NCI-H2107 (cell line): ENCODE results near the gene MESD.
A peak's percentile ranks its signal among the peaks of the same experiment; 100 is the strongest.

Source experiments
- DNase-seq: peaks from one replicate; lab custom pipeline; 2025; lab: John Stamatoyannopoulos, UW

The MESD gene

DNA sequence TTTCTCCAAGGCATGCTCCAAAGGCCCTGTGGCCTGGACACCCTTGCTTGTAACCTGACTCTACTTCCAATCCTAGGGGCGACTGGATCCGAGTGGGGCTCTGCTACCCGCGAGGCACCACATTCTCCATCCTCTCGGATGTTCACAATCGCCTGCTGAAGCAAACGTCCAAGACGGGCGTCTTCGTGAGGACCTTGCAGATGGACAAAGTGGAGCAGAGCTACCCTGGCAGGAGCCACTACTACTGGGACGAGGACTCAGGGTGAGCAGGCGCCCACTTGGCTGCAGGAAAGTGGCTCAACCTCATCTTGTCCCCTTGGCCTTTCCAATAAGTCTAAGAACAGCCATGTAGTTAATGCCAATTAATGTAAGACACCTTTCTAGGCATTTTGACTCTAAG lies 51.9 kb downstream of the MESD start:
- DNase-seq = no peak

DNA sequence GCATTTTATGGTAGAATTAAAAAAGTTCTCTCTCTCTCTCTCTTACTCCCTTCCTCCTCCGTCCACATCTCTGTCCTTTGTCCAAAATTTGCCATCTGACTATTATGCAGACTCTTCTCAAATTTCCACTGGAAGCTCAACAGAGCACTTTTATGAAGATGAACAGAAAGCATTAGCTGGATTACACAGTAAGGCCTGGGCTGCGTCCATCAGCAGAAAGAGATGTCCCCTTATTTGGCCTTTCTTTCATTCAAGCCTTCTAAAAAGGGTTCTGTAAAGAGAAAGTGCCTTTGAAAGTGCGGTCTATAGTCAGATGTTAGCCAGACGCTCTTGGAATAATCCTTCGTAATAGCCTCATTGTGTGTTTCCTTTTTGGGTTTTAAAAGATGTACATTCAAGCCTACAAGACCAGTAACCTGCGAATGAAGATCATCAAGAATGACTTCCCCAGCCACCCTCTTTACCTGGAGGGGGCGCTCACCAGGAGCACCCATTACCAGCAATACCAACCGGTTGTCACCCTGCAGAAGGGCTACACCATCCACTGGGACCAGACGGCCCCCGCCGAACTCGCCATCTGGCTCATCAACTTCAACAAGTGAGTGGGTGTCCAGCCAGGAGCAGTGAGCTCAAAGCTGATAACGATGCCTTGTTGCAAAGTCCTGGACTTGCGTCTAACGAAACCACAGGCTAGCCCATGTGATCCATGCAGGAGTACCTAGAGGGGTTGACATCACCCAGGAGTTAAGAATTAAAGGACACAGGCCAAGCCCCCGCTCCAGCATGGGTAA lies 53.1 kb downstream of the MESD start:
- DNase-seq = no peak

DNA sequence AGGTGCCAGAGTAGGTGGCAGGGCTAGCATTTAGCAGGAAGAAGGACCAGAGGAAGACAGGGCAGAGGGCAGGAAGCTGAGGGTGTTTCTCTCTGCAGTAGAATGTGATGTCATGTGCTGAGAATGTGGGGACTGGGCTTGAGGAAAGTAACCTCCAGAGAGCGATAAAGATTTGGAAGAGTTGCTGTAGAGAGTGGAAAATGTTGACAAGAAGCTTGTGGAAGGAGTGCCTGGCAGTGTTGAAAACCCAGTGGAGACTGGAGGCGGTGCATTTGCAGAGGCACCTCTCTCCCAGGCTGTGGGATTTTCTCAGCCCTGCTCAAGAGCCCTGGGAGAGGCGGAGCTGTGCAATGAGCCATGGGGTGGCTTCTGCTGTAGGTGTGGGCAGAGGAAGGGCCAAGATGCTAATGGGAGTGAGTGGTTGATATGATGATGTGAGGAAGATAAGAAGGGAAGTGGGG lies 54.8 kb downstream of the MESD start:
- DNase-seq = no peak

DNA sequence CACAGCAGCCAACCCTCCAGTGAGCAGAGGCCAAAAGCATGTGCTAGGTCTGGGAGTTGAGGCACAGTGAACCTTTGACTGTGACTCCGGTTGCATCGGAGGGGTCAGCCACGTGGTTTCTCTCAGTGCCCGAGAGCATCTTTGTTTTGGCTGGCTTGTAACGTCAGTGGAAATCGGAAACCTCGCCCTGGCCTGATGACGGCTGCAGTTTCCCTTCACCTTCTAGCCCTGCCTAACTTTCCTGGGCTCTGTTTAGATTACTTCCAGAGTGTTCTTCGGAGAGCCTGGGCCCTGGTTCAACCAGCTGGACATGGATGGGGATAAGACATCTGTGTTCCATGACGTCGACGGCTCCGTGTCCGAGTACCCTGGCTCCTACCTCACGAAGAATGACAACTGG lies 56.6 kb downstream of the MESD start:
- DNase-seq = no peak

DNA sequence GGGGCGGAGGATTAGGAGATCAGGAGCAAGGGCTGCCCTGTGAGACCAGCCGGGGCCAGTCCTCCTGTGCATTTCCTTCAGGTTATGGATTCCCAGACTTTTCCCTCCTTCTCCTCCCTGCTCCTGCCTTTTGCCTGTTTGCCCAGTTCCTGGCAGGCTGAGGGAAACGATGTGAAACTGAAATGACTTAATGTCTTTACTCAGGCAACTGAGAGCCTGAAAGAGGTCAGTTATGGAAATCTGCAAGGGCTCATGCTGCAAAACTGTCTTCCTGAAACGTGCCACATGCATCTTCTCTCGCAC lies 57.2 kb downstream of the MESD start:
- DNase-seq = no peak

DNA sequence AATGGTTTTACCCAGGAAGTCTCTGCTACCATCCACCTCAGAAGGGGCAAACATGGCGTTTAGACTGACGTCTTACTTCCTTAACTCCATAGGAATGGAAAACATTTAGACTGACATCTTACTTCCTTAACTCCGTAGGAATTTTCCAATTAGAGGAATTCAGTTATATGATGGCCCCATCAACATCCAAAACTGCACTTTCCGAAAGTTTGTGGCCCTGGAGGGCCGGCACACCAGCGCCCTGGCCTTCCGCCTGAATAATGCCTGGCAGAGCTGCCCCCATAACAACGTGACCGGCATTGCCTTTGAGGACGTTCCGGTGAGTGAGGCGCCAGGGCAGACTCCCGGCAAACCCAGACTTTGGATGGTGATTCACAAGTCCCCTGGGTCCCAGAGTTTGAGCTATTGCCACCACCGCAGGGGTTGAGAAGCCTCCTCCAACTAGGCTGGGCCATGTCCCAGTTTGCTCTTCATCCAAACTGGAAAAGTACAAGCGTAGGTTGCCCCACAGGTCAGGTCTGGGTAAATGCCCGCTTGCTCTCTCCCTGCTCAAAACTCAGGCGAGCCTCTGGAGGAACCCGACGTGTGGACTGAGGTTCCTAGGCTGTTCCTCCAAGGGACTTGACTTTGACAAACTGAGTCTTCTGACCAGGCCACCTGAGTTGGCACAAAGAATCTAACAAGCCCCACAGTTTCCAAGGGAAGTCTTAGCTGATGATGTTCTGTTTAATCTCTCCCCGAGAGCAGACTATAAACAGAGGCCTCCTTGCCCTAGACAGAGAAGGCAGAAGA lies 57.7 kb downstream of the MESD start:
- no peak for DNase-seq

DNA sequence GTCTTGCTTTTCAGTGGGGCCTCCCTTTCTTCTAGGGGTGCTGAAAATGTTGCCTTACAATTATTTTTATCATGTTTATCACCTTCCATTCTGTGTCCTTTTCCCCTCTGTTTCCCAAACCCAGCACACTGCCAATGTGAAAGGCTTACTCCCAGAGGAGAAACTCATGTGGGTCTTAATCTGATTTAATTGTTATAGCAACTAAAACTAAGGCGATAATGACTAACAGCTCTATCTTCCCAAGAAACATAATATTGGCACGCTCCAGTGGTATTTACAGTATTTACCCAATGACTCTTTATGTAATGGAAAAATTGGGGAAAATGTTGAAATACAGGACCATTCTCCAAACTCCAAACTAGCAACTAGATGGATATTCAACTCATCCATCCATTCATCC lies 58.4 kb downstream of the MESD start:
- no peak for DNase-seq

DNA sequence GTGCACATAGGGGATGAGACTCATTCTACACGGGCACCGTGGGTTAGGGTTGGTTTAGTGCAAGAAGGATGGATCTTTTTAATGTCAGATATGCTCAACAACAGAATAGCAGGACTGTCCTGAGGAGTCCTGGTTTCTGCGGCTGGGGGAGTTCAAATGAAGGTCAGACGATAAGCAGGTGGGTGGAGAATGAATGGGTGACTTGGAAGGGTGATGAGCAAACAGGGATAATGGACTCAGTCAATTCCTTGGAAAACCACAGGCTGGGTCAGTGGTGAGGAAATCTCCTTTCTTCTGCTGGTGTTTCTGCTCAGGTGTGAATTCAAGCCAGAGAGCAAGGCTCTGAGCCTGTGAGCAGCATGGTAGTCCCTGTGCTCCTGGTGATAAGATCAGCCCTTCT lies 59.9 kb downstream of the MESD start:
- DNase-seq = no peak

DNA sequence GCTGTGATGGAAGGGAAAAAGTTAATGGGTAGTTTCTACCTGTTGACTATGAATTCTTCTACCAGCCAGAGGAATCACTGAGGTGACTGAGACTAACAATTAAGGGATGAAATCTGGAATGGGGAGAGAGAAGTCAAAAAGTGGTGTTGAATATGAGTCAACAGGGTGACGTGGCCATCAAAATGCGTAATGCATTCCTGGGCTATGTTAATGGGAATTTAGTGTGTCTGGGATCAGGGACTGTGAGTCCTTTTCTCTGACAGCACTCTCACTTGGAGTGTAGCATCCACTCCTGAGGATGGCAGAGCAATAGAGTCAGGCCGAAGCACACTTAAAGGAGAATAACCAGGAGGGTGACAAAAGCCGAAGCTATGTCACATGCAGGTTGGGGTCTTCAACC lies 60.4 kb downstream of the MESD start:
- no peak for DNase-seq

DNA sequence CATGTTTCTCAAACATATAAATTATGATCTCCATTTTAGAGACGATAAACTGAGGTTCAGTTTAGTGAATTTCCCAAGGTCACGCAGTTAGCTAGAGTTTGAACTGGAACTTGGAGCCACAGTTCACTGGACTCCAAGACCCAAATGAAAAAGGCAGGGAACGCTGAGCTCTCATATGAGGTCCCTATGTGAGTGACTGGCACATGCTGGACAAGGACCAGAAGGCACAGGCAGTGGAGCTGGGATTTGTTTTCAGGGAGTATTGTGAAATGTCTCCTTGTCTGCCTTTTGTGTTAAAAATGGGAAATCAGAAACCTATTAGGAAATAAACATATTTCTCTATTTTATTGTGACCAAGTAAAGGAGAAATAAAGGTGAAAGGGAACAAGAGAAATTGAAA lies 63.5 kb downstream of the MESD start:
- no peak for DNase-seq

DNA sequence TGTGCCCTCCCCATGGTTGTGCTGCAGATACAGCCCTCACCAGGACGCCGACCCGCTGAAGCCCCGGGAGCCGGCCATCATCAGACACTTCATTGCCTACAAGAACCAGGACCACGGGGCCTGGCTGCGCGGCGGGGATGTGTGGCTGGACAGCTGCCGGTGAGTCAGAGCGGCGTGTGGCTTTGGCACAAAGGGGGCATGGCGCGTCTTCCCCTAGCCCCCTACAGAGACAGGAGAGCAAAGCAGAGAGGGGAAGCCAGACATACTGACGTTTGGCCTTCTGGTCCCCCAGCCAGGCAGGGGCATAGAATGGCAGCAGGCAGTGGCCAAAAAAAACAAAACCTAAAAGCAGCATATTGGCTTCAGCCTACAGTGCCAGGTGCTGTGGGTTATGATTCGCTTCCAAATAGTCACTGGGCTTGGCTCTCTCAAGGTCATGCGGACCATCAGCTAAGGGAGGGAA lies 64.0 kb downstream of the MESD start:
- DNase-seq = no peak

DNA sequence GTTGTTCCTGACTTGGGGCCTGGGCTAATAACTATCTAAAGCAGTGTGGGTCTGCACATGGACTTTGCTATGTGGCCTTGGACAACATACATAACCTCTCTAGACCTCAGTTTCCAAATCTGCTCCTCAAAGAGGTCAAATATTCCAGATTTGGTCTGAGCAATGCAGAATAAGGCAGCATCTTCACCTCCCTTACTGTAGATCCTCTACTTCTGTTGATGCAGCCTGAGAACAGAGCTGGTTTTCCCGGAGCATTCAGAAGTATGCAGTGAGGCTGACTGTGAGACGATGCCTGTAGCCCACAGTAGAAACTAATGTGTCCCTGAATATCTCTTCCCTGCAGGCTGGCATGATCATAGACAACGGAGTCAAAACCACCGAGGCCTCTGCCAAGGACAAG lies 65.3 kb downstream of the MESD start:
- no peak for DNase-seq

DNA sequence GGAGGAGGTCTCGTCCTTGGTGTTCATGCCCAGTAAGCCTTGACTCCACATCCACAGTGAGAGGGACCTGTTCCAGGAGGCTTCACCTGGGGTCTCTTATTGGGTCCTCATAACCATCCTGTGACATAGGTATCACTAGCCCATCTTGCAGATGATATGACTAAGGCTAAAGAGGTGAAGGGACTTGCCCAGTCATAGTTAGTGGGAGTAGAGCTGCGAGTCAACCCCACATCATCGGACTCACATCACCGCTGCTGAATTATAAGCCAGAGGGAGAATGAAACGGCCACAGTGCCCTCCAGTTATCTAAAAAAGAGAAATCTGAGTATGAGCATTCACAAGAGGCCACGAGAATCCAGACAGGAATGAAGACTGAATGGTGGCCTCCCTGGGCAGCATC lies 66.0 kb downstream of the MESD start:
- no peak for DNase-seq

DNA sequence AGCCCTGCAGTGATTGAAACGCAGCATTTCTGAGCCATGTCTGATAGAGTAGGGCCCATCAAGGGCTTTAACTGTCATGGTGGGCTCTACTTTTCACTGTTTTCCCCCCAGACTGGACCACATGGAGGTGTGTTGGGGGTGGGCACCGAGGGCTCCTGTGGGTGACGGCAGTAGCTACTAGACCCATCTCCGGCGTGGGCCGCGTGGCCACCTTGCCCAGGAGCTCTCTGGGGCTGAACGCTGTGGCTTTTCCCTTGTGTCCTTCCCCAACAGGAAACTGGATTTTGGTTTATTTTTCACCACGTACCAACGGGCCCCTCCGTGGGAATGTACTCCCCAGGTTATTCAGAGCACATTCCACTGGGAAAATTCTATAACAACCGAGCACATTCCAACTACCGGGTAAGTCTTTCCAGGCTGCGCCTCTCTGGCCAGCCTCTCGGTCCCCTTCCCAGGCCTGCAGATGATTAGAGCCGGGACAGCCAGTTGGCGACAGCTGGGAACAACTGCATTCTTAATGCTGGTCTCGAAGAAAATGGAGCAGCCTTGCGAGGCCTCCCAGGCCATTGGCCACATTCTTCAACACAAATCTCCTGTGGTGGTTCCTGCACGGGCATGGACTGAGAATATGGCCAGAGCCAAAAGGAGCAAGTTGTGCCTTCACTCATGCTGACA lies 67.7 kb downstream of the MESD start:
- DNase-seq = no peak

DNA sequence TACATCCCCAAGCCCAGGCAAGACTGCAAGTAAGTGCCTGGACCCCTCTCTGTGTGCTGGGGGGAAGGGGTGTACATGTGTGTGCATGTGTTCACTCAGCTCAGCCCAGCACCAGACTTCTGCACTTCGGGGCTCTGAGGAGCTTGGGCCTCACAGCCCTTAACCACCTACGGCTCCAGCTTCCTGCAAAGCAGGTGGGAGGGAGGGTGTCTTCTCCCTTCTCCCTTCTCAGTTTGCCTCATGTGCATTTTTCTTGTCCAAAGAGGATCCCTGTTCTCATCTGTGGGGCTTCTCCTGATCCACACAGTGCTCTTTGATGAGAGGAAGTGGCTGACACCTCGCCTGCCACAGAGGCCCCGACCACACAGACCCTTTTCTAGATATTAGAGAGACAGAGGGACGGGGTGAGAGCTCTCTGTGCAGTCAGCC lies 69.3 kb downstream of the MESD start:
- no peak for DNase-seq

DNA sequence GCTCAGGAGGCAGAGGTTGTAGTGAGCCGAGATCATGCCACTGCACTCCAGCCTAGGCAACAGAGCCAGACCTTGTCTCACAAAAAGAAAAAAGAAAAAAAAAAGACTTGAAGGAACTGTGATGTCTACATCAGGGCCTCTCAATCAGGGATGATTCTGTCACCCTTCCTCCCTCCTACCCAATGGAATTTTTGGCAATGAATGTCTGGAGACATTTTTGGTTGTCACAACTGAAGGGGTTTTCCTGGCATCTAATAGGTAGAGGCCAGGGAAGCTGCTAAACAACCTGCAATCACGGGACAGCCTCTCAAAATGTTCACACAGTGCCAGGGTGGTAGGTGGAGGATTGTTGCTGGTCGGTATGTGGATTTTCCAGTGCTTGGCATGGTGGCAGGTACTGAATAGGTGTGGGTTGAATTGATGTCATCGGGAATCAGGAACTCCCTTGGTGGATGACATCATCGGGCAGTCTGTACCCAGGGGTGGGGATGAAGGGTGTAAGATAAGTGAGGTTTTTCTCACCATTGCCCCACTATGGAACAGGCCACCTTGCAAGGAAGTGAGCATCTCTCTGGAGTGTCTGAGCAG lies 71.3 kb downstream of the MESD start:
- no peak for DNase-seq

DNA sequence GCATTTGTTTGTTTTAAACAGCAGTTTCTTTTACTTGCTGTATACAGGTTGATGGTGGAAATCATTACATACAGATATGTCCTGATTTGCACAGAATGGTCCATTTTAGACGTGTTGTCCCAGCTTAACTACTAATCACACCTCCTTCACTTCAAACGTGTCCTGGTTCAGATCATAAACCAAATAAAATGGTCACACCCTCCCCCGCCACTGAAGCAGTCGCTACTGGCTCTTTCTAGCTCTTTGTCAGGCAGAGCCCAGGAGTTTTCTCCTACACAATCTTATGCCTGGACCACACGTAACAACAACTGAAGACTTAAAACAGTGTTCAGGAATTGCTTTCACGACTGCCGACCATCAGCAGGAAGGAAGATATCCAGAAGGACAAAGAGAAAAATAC lies 73.6 kb downstream of the MESD start:
- no peak for DNase-seq

DNA sequence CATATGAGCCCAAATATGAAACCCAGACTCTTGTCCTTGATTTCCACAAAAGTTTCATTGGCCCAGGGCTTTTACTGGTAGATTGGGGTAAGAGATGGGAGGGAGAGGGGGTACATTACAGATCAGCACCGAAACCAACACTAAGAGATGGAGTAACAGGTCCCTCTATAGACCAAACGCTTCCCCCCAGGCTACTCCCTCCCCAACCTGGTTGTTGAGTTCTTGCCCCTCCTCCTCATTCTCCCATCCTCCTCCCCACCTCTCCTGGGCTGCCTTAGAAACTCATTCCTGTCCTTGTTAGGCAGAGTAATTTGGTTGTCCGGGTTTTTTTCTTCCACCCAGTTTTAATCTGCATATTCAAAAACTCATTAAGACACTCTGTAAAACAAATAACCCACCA lies 74.1 kb downstream of the MESD start:
- DNase-seq = no peak

DNA sequence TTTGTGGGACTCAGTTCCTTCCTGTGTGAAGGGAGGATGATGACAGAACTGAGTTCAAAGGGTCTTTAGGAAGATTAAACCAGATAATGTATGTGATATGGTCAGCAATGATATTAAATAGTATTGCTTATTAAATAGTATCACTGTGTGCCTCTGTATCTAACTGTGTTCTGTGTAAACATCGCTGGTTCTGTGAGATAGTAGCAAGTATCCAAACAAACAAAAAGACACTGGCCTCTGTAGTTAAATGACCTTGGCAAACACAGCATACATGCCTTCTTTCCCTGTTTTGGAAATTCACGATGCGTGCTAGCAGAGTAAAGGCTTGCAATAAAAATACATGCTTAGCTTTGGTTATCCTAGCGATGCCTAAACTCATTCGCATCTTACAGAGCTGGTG lies 76.1 kb downstream of the MESD start:
- no peak for DNase-seq

DNA sequence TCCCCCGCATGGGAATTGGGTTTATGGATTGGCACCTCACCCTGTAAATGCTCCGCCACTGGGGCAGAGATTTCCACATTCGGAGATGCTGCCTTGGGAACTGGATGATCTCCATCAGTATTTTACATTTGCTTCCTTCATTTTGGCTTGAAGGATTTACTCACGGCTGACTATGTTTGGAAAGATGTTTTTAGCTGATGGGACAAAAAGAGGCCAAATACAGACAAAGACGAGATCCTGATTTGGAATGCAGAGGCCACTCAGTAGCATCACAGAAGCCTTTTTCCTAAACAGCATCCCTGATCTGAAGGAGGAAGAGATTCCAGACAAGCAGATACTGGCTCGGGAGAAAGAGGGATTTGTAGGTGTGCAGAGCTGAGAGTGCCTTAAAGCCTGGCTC lies 76.9 kb downstream of the MESD start:
- DNase-seq = no peak

DNA sequence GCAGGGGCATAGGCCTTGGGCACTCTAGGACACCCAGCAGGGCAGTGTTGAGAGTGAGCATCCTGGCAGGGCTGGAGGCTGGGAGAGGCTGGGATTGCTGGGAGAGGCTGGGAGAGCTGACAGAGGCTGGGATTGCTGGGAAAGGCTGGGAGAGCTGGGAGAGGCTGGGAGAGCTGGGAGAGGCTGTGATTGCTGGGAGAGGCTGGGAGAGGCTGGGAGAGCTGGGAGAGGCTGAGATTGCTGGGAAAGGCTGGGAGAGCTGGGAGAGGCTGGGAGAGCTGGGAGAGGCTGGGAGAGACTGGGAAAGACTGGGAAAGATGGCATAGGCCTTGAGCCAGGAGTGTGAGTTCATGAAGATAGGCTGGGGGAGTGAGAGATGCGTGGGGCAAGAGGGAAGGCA lies 77.8 kb downstream of the MESD start:
- no peak for DNase-seq

DNA sequence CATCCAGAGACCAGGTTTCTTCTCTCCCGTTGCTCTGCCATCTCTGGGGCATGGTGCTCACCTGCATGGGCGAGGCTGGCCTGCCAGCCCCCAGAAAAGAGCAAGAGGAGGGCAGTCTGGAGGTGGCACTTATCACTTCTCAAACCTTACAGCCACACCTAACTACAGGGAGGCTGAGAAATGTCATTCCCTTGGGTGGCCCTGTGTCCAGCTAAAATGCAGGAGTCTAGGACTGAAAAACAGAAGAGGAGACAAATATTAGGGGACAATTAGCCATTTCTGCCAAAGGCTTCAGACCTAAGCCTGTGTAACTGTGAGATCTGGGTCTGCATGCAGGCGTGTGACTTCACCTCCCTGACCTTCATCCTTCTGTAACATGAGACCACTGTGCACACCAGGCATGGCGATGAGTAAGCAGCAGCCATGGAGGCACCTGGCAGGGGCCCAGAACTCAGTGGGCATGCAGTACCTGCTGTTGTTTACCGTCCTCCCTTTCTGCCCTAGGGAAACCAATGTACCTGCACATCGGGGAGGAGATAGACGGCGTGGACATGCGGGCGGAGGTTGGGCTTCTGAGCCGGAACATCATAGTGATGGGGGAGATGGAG lies 83.4 kb downstream of the MESD start:
- peak; percentile 70 for DNase-seq
